NCI-H1048 (cell line): Measurements from ENCODE around the gene RELL1.
"Not testable (repeated sequence)": the region's sequence is repeated elsewhere in the genome, so short reads cannot be mapped to it uniquely, and the experiment has no call there.

Source experiments
- DNase-seq: peaks from one replicate; lab custom pipeline; 2025; lab: John Stamatoyannopoulos, UW

RELL1 gene

DNA sequence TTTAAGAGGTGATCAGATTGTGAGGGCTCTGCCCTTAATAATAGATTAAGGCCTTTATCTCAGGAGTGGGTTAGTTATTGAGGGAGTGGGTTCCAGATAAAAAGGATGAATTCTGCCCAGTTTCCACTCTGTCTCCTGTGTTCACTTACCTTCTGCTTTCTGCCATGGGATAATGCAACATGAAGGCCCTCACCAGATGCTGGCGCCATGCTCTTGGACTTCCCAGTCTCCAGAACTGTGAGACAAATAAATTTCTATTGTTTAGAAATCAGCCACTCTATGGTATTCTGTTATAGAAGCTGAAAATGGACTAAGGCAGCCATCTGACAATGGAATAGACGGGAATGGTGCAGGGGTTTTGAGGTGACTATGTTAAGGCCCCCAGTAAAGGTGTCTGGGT is 6.9 kb upstream of the RELL1 start:
- DNase-seq, result no peak

DNA sequence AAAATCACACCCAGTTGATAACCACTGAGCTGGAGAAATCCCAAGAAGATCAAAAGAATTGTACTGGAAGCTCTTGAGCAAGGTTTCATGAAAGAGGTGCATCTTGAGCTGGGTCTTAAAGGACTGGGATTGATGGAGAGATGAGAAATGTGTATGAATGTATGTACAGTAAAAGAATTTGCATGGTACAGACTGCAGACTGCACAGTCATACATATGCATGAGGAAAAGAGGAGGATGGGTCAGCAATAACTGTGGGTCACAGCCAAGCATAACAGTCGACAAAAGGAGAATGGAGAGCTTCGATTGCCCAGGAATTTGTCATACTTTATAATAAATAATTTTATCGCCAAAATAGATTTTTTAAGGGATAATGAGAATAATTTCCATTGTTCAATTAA is 4.8 kb upstream of the RELL1 start:
- no peak for DNase-seq

DNA sequence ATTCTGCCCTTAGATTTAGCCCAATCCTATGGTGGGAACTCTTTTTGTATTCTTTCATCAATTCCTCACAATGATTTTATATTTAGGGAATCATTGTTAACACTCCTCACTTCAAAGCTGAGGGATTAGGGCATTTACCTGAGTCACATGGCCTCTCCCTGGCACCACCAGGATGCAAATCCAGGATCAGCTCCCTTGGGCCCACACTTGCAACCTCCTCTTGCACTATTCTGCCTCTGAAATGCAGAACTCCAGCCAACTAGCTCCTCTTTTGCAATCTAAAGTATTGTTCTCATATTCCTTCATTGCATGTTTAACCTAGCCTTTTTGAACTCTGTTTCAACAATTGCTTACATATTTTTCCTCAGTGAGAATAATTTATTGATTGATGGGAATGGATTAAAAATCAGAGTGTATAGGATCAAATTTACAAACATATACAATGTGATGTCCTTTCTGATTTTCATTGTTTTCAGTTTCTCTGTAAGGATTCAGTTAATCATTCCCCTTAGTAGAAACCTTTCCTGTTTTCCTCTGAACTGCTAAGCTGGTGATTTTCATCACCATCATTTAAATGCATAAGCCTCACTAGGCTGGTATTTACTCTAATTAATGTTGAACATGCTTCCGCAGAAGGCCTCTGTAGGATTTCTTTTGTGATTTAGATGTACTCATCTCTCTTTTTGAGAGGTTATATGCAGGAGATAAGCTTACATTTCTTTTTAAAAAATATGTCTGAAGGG is 3.3 kb upstream of the RELL1 start:
- no peak for DNase-seq

DNA sequence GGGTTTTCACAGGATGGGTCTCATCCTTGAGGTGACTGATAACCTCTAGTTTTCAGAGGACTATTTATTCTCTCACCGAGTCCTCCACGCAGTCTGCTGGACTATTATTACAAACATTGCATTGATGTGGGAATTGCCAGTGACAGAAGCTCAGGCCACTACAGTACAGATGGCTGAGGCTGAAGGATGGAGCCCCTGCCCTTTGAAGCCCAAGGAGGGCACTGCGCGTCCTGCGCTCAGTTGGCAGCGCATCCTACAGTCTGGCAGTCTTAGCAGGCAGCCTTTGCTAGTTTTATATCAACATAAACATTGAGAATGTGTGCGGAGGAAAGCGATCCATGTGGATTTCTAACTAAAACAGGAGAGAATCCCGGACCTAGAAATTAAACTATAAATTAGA is 1.5 kb upstream of the RELL1 start:
- no peak for DNase-seq

DNA sequence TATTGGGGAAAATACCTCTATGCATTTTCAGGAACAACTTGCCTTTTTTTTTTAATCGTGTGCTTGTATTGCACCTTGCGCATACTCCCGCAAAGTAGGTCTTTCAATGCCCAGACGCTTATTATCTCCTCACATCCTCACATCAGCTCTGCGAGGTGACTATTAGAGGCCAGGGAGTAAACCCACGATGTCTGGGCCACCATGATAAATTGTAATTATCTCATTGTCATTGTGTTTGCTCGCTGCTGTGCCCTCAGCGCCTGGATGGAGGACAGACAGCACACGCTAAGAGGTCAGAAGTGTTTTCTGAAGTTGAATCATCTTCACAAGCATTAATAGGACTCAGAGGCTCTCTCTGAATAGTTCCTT is 1.0 kb upstream of the RELL1 start:
- no peak for DNase-seq

DNA sequence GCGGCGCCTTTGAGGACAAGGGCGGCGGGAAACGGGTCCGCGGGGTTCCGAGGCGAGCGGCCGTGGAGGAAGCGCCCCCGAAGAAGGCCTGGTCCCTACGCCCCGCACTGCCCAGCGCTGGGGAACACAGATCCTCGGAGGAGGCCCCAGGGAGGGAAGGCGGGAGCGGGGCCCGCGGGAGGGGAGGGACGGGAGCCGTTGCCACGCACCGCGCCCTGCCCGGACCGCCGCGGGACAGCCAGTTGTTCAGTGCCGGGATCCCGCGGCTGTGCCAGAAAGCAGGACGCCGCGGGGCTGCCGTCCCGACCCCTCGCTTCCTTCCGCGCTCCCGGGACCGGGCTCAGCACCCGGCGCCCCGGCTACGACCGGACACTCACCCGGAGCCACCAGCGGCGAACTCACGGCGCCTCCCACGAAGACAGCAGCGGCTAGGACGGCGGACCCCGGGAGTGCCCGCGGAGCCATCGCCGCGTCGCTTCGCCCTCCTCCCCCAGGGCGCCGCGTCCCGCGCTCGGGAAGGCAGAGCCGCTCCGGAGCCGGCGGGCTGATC is 278 bp downstream of the RELL1 start:
- DNase-seq, result no peak

DNA sequence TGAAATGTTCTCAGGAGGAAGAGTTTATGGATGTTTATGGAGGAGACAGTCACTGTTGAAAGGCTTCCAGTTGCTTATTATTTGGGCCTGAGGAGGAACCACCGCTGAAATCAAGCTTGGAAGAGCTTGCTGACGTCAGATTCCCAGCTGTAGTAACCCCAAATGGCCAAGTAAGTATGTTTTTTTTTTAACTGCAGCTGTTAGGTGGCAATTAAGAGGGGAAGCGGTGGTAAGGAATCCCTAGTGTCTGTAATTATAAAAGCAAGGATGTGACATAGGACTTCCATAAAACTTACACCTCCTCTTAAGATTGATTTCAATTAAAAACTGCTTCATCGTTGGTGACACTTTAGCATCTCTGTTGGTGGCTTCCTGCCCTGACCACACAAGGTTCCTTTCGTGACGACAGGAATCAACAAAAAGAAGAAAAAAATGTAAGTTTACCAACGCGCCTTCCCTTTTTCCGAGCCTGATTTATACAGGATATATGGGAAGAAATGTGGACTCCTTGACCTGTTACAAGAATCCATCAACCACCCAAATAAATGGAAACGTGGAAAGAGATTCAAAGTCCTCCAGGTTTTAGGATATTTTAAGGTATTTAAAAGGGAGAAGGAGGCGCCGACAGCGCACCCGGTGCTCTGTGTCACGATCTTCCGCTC is 884 bp downstream of the RELL1 start:
- no peak for DNase-seq

DNA sequence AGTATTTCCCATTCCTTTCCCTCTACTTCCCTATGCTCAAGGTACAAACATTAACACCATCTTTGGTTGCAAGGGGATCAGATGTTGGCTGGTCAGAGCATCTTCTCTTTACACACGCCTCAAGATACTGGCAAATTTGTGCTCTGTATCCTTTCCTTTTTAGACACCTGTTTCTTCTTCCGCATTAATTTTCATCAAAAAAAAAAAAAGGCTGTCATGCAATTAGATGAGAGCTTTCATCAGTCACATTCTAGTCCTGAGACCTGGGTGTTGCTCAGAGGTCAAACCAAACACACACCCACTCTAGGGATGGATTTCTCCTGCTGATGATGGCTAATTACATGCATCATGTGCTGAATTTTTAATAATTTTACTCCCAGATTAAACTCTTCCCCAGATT is 2.0 kb downstream of the RELL1 start:
- no peak for DNase-seq

DNA sequence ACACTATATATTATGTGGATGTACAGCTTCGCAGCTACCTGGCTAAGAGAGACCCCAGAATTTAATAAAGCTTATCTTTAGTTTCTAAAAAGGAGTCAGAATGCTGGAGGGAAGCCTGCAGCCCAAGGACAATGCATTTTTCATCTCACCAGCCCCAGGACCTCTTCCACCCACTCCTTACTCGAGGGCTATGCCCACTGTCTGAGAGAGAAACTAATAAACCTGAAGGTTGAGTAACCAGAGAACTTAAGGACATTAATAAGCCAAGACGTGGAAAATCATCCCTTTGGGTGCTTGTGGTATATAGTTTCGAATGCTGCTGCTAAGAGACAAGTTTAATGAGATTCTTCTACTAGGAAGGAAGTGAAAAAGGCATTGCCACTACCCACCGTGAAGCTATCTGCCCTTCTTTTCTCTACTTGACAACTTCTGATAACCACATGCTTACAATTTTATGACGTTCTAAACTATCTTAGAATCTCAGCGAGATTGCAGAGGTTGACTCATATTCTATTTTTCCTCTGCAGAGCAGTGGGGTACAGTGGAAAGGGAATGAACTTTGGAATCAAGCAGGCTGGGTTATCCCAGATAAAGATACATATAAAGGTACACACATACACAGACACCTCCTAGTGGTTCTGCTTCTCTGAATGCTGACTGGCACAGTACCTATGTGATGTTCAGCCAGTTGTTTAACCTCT is 3.3 kb downstream of the RELL1 start:
- DNase-seq, result no peak

DNA sequence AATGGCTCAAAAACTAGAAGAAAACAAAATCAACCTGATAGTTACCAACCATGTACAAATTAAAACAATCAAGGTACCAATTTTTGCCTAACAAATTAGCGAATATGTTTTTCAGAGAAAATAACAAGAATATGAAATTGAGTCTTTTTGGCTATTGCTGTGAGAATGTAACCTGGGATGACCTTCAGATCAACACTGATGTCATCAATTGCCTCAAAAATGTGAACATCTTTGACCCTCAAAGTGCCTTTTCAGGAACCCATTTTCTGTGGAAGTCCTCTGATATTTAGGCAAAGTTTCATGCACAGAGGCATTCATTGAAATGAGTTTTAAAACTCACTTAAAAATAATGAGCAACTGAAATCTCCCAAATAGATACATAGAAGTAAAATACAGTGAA is 6.1 kb downstream of the RELL1 start:
- no peak for DNase-seq

DNA sequence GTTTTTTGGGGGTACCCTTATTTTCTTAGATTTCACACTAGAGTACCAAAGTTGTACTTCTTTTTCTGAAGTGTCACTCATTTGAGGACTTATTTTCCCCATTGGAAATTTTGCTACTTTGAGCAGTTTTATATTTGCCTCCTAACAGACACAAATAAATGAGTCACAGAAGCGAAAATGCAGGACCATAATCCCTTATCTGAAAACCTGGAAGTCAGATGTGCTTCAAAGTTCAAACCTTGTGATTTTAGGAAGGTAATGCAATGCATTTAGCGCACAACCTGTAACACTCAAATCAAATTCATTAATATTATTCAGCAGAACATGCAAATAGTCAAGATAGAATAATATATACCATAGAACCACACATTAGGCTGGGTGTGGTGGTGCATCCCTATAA is 6.9 kb downstream of the RELL1 start:
- DNase-seq, result no peak

DNA sequence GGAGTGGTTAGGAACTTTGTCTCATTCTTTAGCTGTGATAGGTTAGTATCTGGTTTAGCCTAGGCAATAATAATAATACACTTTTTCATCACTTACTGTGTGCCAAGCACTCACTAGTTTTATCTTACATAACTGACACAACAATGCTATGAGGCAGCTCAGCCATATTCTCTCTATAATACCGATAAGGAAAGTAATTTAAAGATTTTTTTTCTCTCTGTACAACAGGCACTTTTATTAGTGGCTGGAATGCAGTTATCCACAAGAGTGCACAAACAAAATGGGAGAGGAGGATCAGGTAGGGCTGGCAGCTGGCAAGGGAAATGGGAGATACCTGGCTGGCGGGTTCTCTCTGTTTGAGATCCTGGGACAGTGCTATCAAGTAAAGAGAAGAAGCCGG is 7.6 kb downstream of the RELL1 start:
- no peak for DNase-seq

DNA sequence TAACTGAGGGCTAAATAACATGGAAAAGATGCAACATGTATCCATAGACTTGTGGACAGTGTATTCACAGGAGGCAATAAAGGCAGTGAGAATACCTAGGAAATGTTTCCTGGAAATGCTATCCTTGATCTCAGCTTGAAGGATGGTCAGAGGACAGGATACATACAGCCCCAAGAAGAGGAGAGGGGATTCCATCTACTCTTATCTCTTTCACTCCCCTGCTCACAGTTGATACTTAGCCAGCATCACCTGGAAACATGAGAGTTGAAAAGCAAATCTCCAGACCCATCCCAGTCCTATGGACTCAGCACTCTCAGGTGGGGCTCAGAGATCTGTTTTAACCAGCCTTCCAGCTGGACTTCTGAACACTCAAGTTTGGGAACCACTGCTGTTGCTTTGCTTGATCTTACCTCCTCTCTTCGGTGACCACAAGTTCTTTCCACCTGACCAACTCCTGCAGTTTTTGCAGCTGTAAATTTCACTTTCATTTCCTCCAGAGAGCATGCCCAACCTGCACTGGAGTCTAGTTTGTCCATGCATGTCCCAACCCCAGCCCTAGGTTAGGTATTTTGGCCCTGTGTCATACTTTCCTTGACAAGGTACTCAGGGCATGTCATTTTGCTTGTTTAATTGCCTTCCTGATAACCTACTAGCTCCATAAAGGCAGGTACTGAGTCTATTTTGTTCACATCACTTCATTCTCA is 10.4 kb downstream of the RELL1 start:
- DNase-seq, result no peak

DNA sequence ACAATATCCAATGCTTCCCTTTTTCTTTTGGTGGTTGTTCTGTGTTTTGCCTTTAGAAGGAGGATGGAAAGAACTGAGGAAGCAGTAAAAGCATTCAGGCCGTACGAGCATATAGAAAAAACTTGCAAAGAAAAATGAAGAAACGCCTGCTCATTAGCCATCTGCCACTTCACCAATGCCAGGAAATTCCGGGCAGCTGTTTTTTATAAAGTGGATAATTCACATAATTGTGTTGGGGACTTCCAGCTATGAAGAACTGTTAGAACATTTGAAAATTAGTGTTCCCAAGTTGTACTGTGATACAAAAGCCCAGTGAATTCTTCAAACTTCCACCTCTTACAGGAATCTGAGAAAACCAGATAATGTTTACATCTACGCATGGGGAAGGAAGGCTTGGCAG is 11.7 kb downstream of the RELL1 start:
- no peak for DNase-seq

DNA sequence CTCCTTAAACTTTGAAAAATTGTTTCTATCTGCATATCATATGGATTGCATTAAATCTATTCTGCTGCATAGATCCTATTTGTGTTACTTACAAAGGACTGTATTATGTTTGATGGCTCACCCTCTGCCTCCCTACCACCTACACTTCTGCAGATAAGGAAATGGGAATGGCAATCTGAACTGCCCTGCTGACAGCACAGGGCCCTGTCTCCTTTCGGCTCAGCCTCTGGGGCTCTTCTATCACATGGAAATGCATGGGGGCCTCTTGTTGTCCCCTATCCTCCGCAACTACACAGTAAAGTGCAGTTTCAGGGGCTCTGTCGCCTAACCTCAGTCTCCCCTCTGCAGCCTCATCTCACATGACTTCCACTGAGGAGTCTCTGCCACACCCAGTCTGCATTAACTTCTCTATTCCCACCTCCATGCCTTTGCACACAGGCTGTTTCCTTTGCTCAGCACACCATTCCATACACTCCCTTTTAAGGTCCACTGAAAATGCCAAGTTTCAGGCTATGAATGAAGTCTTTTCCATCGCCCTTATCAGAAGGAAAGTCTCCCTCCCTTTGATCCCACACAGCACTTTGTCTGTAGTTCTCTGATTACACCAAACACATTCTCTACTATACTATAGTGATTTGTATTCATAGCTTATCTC is 12.5 kb downstream of the RELL1 start:
- no peak for DNase-seq

DNA sequence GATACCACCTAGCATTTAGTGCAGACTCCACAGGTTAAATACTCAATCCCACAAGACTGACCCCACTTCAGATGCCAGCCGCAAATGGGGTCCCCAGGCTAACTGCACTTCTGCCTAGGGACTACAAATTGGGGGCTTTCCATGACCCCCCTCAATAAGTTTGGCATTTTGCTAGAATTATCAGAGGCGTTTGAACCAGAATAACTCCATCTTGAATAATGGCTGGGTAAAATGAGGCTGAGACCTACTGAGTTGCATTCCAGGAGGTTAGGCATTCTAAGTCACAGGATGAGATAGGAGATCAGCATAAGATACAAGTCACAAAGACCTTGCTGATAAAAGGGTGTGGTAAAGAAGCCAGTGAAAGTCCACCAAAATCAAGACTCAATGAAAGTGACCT is 15.1 kb downstream of the RELL1 start:
- no peak for DNase-seq

DNA sequence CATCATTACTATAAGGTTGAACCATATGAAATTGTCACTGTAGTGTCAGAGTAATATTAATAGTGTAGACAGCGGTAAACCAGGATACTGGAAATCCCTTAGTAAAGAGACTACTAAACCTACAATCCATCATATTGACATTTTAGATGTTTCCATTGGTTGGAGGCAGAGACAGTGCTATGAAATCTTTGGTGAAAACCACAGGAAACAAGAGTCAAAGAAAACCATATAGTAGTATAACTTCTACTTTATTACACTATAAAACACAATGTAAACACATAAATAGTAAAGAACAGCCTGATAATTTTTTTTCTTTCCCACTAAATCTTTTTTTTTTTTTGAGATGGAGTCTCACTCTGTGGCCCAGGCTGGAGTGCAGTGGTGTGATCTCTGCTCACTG is 15.9 kb downstream of the RELL1 start:
- DNase-seq, result no peak

DNA sequence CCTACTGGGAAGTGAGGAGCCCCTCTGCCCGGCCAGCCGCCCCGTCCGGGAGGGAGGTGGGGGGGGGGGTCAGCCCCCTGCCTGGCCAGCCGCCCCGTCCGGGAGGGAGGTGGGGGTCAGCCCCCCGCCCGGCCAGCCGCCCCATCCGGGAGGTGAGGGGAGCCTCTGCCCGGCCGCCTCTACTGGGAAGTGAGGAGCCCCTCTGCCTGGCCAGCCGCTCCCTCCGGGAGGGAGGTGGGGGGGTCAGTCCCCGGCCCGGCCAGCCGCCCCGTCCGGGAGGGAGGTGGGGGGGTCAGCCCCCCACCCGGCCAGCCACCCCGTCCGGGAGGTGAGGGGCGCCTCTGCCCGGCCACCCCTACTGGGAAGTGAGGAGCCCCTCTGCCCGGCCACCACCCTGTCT is 17.1 kb downstream of the RELL1 start:
- DNase-seq, result not testable (repeated sequence)

DNA sequence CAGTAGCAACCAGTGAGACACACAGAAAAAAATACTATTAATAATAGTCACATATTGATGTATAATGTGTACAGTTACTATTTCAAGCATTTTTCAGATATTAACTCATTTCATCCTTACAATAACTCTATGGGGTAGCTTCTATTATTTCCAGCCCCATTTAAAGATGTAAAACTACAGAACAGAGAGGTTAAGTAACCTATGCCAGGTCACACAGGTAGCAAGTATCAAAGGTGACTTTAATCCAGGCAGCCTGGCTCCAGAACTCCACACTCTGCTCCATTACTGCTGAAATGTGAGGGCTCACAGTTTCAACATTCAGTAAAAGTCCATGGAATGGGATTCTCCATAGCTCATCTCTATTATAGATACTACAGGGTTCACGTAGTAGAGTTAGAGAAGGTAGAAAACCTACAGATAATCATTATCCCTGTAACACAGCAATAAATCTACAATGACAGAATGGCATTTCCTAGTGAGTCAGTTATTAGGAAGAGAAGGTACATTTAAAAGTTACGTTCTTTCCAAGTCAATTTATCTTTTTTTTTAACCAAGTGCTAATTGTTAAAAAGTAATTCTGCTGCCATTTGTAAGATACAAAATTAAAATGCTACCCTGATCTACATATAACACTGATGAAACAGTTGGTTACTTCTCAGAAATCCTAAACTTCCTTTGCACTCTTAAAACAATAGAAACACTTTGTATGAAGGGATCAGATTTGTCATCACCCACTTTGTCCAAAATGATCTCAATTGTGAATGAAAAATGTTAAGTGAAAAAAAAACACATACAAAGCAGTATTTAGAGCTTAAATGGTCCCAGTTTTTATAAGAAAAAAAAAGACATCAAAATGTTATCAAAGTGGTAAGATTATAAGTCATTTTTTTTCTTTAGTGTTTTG is 18.7 kb downstream of the RELL1 start:
- DNase-seq, result no peak

DNA sequence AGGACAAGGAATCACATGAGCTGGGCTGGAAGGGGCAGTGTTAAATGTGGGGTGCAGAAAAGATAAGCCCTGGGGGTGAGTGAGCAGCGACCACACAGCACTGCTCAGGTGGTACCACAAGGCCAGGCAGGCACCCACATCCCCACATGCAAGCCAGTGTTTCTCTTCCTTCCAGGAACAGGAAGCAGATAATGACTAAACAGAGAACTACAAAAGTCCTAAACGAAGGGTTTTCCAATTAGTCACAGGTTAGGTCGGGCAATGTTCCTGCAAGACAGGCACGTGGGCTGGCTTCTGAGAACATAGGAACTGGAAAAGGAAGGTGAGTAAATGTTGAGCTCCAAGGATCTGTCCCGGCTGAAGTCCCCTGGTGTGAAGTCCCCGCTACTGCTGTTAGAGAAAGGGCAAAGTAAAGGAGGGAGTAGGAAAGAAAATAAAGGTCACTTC is 19.5 kb downstream of the RELL1 start:
- DNase-seq, result no peak
